ENCODE measurements around the gene RYR2.

- TF ChIP-seq TAF1 (IDR thresholded peaks at IDR 0.05; ENCODE audit: borderline replicate concordance, low read depth, low read length) (no peak), POLR2AphosphoS5 (IDR thresholded peaks at IDR 0.05; ENCODE audit: low read depth, low read length) (no peak), REST (IDR thresholded peaks at IDR 0.05; ENCODE audit: low read depth, low read length) (no peak), RAD21 (IDR thresholded peaks at IDR 0.05; ENCODE audit: low read length) (no peak), GABPA (IDR thresholded peaks at IDR 0.05; ENCODE audit: low read depth) (no peak), CHD2 (IDR thresholded peaks at IDR 0.05; ENCODE audit: low read length, partially characterized antibody) (no peak)
- TF ChIP-seq, protein P1, sequence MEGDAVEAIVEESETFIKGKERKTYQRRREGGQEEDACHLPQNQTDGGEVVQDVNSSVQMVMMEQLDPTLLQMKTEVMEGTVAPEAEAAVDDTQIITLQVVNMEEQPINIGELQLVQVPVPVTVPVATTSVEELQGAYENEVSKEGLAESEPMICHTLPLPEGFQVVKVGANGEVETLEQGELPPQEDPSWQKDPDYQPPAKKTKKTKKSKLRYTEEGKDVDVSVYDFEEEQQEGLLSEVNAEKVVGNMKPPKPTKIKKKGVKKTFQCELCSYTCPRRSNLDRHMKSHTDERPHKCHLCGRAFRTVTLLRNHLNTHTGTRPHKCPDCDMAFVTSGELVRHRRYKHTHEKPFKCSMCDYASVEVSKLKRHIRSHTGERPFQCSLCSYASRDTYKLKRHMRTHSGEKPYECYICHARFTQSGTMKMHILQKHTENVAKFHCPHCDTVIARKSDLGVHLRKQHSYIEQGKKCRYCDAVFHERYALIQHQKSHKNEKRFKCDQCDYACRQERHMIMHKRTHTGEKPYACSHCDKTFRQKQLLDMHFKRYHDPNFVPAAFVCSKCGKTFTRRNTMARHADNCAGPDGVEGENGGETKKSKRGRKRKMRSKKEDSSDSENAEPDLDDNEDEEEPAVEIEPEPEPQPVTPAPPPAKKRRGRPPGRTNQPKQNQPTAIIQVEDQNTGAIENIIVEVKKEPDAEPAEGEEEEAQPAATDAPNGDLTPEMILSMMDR (IDR thresholded peaks at IDR 0.05): no peak
Measured at GRCh38 chr1:237318748-237319147, 276.8 kb downstream of the RYR2 start.

Data from SK-N-SH (cell line).